A673 (cell line): ENCODE data around the gene ENKD1. TPM values are rescaled to one million over a fixed set of nuclear protein-coding genes. Genes with fewer than 3 reads are reported as not detected.

ENCODE experiments used
- BruUV-seq: library from RNA; stranded (reverse); fragments of 400-500 nt; replicated peaks from 2 replicates; lab custom pipeline; 2021; lab: Mats Ljungman, UMichigan
- CTCF ChIA-PET: fragments of 300-600 bp; sonication (Branson Sonifier 250); formaldehyde crosslinking; loops from one replicate; lab custom pipeline; 2022; ENCODE audit warnings: antibody characterized with exemption; lab: Charles Lee
- POLR2A ChIA-PET: fragments of 300-600 bp; sonication (Branson Sonifier 250); formaldehyde crosslinking; loops from one replicate; lab custom pipeline; 2022; ENCODE audit warnings: antibody characterized with exemption; ENCODE audit not compliant: low non-redundant PET; lab: Charles Lee
- DNase-seq: peaks from one replicate; pipeline ENCODE4 v3.0.0-alpha.2; 2015; ENCODE audit warnings: low spot score
- H3K27ac ChIP-seq: fragments of 200-600 bp; sonication (generic); 2 replicates; pipeline ENCODE4 v1.5.1; 2016; ENCODE audit warnings: mixed run types, low read depth, mild to moderate bottlenecking, mixed read lengths, antibody characterized with exemption, low read length; ENCODE audit not compliant: poor library complexity, severe bottlenecking
- H3K27me3 ChIP-seq: fragments of 200-600 bp; sonication (generic); replicated peaks from 2 replicates; pipeline ENCODE4 v1.6.1; 2017; ENCODE audit warnings: mixed run types, low read depth, mild to moderate bottlenecking, mixed read lengths, antibody characterized with exemption, low read length; ENCODE audit not compliant: insufficient read depth, poor library complexity
- H3K36me3 ChIP-seq: fragments of 200-600 bp; sonication (generic); 2 replicates; pipeline ENCODE4 v1.6.1; 2016; ENCODE audit warnings: mixed run types, mild to moderate bottlenecking, mixed read lengths, antibody characterized with exemption, low read length; ENCODE audit not compliant: insufficient read depth, poor library complexity, severe bottlenecking
- H3K4me1 ChIP-seq: fragments of 200-600 bp; sonication (generic); 2 replicates; pipeline ENCODE4 v1.6.1; 2017; ENCODE audit warnings: mixed run types, mild to moderate bottlenecking, mixed read lengths, antibody characterized with exemption, low read length; ENCODE audit not compliant: insufficient read depth, poor library complexity, severe bottlenecking
- H3K4me3 ChIP-seq: fragments of 200-600 bp; sonication (generic); 2 replicates; pipeline ENCODE4 v1.5.1; 2016; ENCODE audit warnings: low read depth, mixed run types, mild to moderate bottlenecking, mixed read lengths, low read length; ENCODE audit not compliant: poor library complexity, severe bottlenecking
- H3K9me3 ChIP-seq: fragments of 200-600 bp; sonication (generic); 2 replicates; pipeline ENCODE4 v1.6.1; 2016; ENCODE audit warnings: mixed run types, low read depth, mild to moderate bottlenecking, mixed read lengths, antibody characterized with exemption, low read length; ENCODE audit not compliant: poor library complexity, severe bottlenecking
- EZH2 ChIP-seq: fragments of 200-600 bp; sonication (generic); IDR thresholded peaks from 2 replicates; pipeline ENCODE4 v1.6.1; 2017; ENCODE audit warnings: borderline replicate concordance, low read depth, mild to moderate bottlenecking, mixed read lengths, antibody characterized with exemption, low read length; ENCODE audit not compliant: poor library complexity, severe bottlenecking
- intact Hi-C: fragments of 100-400 bp; cut with micrococcal nuclease; formaldehyde crosslinking; loops from one replicate; pipeline ENCODE4 v1.10.0; 2022; ENCODE audit not compliant: unreplicated experiment
- total RNA-seq: library from RNA; stranded (reverse); gene quantifications from 2 replicates; pipeline ENCODE4 v1.2.3, GENCODE V29; 2021
- TF ChIP-seq, protein P1 (sequence below): fragments of 300-800, 200-600 bp; sonication (generic); conservative IDR thresholded peaks from 2 replicates; pipeline ENCODE4 v1.5.1; 2017; ENCODE audit warnings: low read depth, mild to moderate bottlenecking, antibody characterized with exemption, low read length, moderate library complexity, mixed read lengths

Gene ENKD1
- total RNA-seq, 1 experiment from 2014 or later = 8.5 TPM

DNA sequence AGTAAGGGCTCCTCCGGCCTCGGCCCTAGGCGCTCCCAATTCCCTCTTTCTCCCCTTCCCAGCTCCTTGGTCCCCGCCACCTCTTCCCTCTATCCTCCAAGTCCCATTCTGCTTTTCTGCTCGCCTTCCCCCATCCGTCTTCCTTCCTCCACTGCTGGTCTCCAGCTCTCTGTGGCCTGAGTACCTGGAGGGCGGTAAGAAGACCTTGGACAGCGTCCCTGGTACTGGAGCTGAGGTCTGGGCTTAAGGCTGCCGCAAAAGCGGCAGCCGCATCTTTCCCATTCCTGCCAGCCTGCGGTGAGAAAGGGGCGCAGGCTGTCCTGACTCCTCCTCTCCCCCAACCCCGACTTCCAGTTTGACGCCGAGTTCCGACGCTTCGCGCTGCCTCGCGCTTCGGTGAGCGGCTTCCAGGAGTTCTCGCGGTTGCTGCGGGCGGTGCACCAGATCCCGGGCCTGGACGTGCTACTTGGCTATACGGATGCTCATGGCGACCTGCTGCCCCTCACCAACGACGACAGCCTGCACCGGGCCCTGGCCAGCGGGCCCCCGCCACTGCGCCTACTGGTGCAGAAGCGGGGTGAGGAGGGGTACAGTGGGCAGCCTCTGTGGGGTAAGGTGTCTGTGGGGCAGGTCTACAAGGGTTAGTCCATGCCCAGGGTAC, 5.3 kb downstream of the ENKD1 start:
- no peaks in the 10 kb centered on the region for H3K27me3 ChIP-seq
- peaks cover 12% of the 10 kb centered on the region for H3K4me1 ChIP-seq
- CTCF ChIA-PET = interaction anchor here (1.5 to 1.6 kb wide), 2 partner anchors 11 to 147 kb away, joined by 3 to 5 read pairs; no protein-coding TSS in a partner anchor
- peak overlapping the region; percentile 66 for H3K4me3 ChIP-seq
- no peaks in the 10 kb centered on the region for H3K9me3 ChIP-seq
- POLR2A ChIA-PET = no interaction called here
- H3K36me3 ChIP-seq = peaks cover 6% of the 10 kb centered on the region
- no TSS peak for BruUV-seq
- H3K27ac ChIP-seq = peak overlapping the region; percentile 61
- no peak for DNase-seq
- intact Hi-C loops = no loop called here
- no peak for TF ChIP-seq EZH2
- TF ChIP-seq, protein P1, sequence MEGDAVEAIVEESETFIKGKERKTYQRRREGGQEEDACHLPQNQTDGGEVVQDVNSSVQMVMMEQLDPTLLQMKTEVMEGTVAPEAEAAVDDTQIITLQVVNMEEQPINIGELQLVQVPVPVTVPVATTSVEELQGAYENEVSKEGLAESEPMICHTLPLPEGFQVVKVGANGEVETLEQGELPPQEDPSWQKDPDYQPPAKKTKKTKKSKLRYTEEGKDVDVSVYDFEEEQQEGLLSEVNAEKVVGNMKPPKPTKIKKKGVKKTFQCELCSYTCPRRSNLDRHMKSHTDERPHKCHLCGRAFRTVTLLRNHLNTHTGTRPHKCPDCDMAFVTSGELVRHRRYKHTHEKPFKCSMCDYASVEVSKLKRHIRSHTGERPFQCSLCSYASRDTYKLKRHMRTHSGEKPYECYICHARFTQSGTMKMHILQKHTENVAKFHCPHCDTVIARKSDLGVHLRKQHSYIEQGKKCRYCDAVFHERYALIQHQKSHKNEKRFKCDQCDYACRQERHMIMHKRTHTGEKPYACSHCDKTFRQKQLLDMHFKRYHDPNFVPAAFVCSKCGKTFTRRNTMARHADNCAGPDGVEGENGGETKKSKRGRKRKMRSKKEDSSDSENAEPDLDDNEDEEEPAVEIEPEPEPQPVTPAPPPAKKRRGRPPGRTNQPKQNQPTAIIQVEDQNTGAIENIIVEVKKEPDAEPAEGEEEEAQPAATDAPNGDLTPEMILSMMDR = no peak

DNA sequence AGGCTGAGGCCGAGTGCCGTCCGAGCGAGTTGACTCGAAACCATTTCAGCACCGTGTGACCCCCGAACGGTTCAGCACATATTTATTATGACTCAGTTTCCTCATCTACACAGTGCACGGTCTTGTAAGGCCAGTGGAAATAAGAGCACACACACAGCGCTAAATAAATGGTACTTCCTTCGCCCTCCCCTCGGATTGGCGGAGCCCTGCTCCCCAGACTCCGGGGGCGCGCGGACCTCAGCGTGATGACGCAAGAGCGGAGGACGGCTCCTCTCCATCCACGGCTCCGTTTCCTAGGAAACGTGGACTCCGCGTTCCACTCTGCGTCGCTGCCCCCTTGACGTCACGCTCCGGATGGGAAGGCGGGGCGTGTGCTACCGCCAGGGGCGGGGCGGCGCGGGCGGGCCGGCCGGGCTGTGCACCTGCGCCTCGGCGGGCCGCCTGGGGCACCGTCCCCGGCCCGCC, 6.0 kb downstream of the ENKD1 start, which contains the start of gene PARD6A:
PARD6A (plus strand) TSS at position 397 of the 465 bp plus-strand sequence. CDS start 79 bp downstream, outside the sequence.
- peak within 1 kb of the TSS; percentile 86 for H3K27ac ChIP-seq
- peak within 1 kb of the TSS; percentile 66 for H3K4me3 ChIP-seq
- H3K4me1 ChIP-seq = peaks cover 12% of the 10 kb centered on the region
- intact Hi-C loops = no loop called here
- H3K36me3 ChIP-seq = peaks cover 6% of the 10 kb centered on the region
- ChIA-PET POLR2A (interaction anchor here (1.0 kb wide), 2 partner anchors 98 to 425 kb away, joined by 3 to 6 read pairs; partner anchors contain the start of genes CTCF and NFATC3), CTCF (interaction anchor here (1.0 to 2.7 kb wide), 4 partner anchors 12 to 147 kb away, joined by 3 to 17 read pairs (median 4); no protein-coding TSS in a partner anchor)
- peak; percentile 99 for DNase-seq
- H3K27me3 ChIP-seq = no peaks in the 10 kb centered on the region
- no TSS peak for BruUV-seq
- H3K9me3 ChIP-seq = no peaks in the 10 kb centered on the region
- no peak for TF ChIP-seq EZH2
- TF ChIP-seq, protein P1 = no peak

DNA sequence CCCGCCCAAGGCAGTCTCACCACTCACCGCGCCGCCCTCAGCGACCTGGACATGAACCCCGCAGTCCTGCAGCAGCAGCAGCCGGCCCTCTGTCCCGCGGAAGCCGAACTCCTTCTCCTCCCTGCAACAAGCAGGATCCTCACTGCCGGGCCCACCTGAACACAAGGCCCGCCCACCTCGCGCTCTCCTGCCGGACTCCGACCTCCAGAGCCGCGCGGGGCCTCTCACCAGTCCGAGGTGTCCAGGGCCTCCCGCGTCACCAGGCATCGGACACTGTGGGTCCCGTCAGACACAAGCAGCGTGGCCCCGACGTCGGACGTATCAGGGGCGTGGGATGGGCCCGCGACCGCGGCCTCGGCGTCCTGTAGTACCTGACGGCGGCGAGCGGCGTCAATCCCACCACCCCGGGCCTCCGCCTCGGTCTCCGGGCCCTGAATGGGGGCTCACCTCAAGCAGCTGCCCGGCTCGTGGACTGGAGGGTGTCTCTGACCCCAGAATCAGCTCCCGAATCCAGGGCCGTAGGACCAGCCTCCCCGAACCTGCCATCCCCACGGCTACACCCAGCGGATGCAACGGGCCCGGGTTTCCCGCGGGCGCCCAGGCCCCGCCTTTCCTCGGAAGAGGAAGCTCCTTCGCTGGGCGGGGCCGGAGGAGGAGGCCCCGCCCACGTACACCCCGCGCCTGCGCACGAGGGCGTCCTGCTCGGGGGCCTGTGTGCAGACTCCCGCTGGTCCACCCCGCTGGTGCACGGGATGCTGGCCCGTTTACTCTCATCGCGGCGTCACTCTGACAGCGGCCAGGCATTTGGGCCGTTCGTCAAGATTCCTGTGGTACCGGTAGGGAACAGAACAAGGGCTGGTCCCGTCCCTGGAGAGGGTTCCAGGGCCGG, 6.6 kb downstream of the ENKD1 start, which contains the start of gene ACD:
ACD (minus strand) TSS at position 586 of the 889 bp plus-strand sequence; CDS start at position 546, 40 bp downstream.
- H3K9me3 ChIP-seq = no peaks in the 10 kb centered on the region
- no peaks in the 10 kb centered on the region for H3K27me3 ChIP-seq
- DNase-seq = peak; percentile 97
- TF ChIP-seq, protein P1 = no peak
- TF ChIP-seq EZH2 = no peak
- H3K4me1 ChIP-seq = peaks cover 12% of the 10 kb centered on the region
- H3K4me3 ChIP-seq = peak within 1 kb of the TSS; percentile 66
- BruUV-seq = TSS peak; percentile 78
- ChIA-PET CTCF (interaction anchor here (0.6 to 2.7 kb wide), 5 partner anchors 13 to 146 kb away, joined by 3 to 17 read pairs (median 3); no protein-coding TSS in a partner anchor), POLR2A (interaction anchor here (0.6 to 1.0 kb wide), 3 partner anchors 98 to 426 kb away, joined by 3 to 6 read pairs (median 3); partner anchors contain the start of genes CTCF, NFATC3 and RANBP10)
- peaks cover 6% of the 10 kb centered on the region for H3K36me3 ChIP-seq
- peak within 1 kb of the TSS; percentile 86 for H3K27ac ChIP-seq
- intact Hi-C loops = no loop called here
